AG04449 (cell line): ENCODE measurements around the gene ASPG.
"Not testable (repeated sequence)": the region's sequence is repeated elsewhere in the genome, so short reads cannot be mapped to it uniquely, and the experiment has no call there.

Experiments used
- CTCF ChIA-PET: fragments of 350-600 bp; formaldehyde crosslinking; extraction: SDS; loops from one replicate; lab custom pipeline; 2021; ENCODE audit warnings: antibody characterized with exemption; lab: Yijun Ruan, JAX
- POLR2A ChIA-PET: fragments of 400-600, 350-600 bp; formaldehyde crosslinking; extraction: SDS; loops from one replicate; lab custom pipeline; 2020; ENCODE audit warnings: antibody characterized with exemption, inconsistent platforms; lab: Yijun Ruan, JAX
- DNase-seq: peaks from one replicate; pipeline ENCODE4 v3.0.0-alpha.2; 2010; ENCODE audit warnings: low read depth, low spot score
- H3K4me3 ChIP-seq: 2 replicates; pipeline ENCODE4 v1.5.1; 2011; ENCODE audit warnings: low read depth, mild to moderate bottlenecking, control low read depth, low read length
- CTCF ChIP-seq: IDR thresholded peaks from one replicate; pipeline ENCODE4 v1.5.1; 2011; ENCODE audit warnings: mild to moderate bottlenecking, moderate library complexity, low read length, control low read depth, inconsistent platforms; ENCODE audit not compliant: insufficient read depth; ENCODE audit errors: missing control alignments

ASPG gene

GRCh38 chr14:104152686-104153393 is 67.3 kb downstream of the ASPG start:
- ChIA-PET POLR2A (no interaction called here), CTCF (no interaction called here)
- DNase-seq, result no peak
- TF ChIP-seq CTCF, result no peak
- no peak overlapping the region for H3K4me3 ChIP-seq

GRCh38 chr14:104153394-104153755 is 67.9 kb downstream of the ASPG start:
- H3K4me3 ChIP-seq, POLR2A ChIA-PET, CTCF ChIA-PET: not testable (repeated sequence)

DNA sequence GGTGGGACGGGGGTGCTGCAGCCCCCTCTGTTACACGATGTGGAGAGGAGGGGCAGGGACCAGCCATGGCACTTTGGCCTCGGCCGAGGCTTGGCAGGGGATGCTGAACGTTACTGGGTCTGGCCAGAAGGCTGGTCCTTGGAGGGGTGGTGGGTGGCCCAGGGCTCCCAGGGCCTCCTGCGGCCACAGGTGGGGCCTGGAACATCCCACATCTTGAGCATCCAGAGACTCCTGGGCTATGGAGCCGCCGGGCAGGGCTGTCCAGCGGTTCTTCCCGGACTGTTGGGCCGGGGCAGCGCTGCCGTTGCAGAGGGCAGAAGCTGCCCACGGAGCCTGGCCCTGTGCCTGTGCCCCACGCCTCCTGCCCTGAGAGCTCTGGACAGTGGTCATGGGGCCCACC is 68.7 kb downstream of the ASPG start:
- ChIA-PET CTCF (no interaction called here), POLR2A (no interaction called here)
- no peak for DNase-seq
- no peak overlapping the region for H3K4me3 ChIP-seq
- TF ChIP-seq CTCF, result no peak

More at GRCh38 chr14:104153394-104153755, 67.9 kb downstream of the ASPG start:
- not testable (repeated sequence) for DNase-seq

GRCh38 chr14:104155513-104155912 is 70.0 kb downstream of the ASPG start:
- no peak overlapping the region for H3K4me3 ChIP-seq
- ChIA-PET POLR2A (no interaction called here), CTCF (no interaction called here)
- TF ChIP-seq CTCF, result no peak
- DNase-seq, result no peak

DNA sequence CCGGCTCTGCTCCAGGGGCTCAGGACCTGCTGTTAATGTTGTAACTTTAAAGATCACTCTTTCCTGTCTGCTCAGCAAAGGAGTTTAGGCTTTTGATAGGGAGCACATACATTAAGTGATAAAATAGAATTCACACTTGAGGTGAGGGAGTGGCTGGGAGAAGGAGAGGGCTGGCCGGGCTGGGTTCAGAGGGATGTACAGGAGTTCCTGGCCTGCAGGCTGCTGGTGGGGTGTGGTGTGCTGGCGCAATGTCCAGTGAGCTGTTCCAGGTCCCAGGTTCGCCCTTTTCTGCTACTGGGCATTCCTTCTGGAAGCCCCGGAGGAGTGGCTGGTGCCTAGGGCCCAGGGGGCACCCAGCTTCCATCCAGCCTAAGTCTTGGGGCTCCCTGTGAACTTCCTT is 70.6 kb downstream of the ASPG start:
- no peak for TF ChIP-seq CTCF
- H3K4me3 ChIP-seq, result no peak overlapping the region
- no peak for DNase-seq
- ChIA-PET CTCF (no interaction called here), POLR2A (no interaction called here)

DNA sequence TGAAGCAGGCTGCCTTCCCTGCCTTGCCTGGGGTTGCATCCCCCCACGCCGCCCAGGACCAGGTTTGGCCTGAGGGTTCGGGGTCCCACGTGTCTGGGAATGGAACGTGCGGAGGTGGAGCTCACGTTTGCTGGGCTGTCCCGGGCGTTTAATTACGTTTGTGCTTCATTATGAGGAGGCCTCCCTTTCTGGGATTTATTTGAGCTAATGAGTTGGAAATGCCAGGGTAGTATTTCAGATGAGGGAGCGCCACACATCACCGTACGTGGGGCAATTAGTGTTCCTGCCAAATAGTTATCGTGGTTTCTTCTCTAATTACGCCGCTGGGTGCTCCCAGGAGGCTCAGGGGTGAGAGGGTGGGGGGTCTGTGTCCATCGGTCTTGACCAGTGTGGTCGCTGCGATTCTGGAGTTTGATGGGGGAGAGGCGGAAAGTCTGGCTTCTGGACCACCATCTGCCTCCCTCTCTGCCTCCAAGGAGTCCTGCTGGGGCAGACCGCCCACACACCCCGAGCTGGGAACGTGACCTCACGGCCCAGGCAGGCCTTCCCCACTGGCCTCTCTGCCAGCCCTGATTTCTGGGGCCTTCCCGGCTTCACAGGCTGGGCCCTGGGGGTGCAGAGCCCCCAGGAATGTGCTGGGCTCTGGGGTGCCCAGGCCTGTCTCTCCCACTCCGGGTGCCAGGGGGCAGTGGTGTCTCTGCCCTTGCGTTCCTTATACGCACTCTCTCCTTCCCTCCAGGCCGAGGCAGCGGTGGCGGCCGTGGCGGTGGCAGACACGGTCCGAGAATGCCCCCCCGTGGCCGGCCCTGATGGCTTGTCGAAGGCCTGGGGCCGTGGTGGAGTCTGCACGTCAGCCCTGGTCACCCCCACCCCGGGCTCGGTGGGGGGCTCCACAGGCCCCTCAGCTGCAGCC is 71.8 kb downstream of the ASPG start:
- DNase-seq, result no peak
- POLR2A ChIA-PET, result no interaction called here
- no peak for TF ChIP-seq CTCF
- no peak overlapping the region for H3K4me3 ChIP-seq
- CTCF ChIA-PET, result no interaction called here
